ENCODE results near the gene MAP4K2.

GRCh38 chr11:64760759-64761420 is 42.1 kb downstream of the MAP4K2 start:
- TF ChIP-seq, protein P1, sequence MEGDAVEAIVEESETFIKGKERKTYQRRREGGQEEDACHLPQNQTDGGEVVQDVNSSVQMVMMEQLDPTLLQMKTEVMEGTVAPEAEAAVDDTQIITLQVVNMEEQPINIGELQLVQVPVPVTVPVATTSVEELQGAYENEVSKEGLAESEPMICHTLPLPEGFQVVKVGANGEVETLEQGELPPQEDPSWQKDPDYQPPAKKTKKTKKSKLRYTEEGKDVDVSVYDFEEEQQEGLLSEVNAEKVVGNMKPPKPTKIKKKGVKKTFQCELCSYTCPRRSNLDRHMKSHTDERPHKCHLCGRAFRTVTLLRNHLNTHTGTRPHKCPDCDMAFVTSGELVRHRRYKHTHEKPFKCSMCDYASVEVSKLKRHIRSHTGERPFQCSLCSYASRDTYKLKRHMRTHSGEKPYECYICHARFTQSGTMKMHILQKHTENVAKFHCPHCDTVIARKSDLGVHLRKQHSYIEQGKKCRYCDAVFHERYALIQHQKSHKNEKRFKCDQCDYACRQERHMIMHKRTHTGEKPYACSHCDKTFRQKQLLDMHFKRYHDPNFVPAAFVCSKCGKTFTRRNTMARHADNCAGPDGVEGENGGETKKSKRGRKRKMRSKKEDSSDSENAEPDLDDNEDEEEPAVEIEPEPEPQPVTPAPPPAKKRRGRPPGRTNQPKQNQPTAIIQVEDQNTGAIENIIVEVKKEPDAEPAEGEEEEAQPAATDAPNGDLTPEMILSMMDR (conservative IDR thresholded peaks at IDR 0.05 in 1 of 2, IDR thresholded peaks at IDR 0.05 in 1 of 2; ENCODE audit: extremely low read depth in 1 of 2, insufficient read depth in 1 of 2, low read depth in 1 of 2, low read length in 2 of 2) = no peak
- no peak for TF ChIP-seq EZH2 (IDR thresholded peaks at IDR 0.05; ENCODE audit: borderline replicate concordance, low read length)
